Loucy (cell line): ENCODE measurements around the gene PKD1L1.

Source experiments
- H2AFZ ChIP-seq: fragments of 200-600 bp; sonication (generic); 2 replicates; pipeline ENCODE4 v1.6.0; 2016; ENCODE audit warnings: antibody characterized with exemption, mild to moderate bottlenecking, low read length, moderate library complexity
- H3F3A ChIP-seq: fragments of 200-600 bp; 2 replicates; pipeline ENCODE4 v1.6.0; 2016; ENCODE audit warnings: antibody characterized with exemption, low read depth, mild to moderate bottlenecking
- H3K27me3 ChIP-seq: fragments of 200-600 bp; sonication (generic); 2 replicates; pipeline ENCODE4 v1.6.1; 2014; ENCODE audit warnings: low read length, mild to moderate bottlenecking; ENCODE audit not compliant: insufficient read depth, poor library complexity, severe bottlenecking
- H3K36me3 ChIP-seq: fragments of 200-600 bp; sonication (generic); 2 replicates; pipeline ENCODE4 v1.6.1; 2016; ENCODE audit warnings: low read length; ENCODE audit not compliant: insufficient read depth
- H3K4me1 ChIP-seq: fragments of 200-600 bp; sonication (generic); 2 replicates; pipeline ENCODE4 v1.5.1; 2014; ENCODE audit warnings: low read length, mild to moderate bottlenecking; ENCODE audit not compliant: insufficient read depth, poor library complexity, severe bottlenecking
- H3K4me2 ChIP-seq: fragments of 200-600 bp; sonication (generic); 2 replicates; pipeline ENCODE4 v1.6.0; 2014; ENCODE audit warnings: antibody characterized with exemption, low read length, low read depth, mild to moderate bottlenecking; ENCODE audit not compliant: poor library complexity, severe bottlenecking
- H3K4me3 ChIP-seq: fragments of 200-600 bp; sonication (generic); 2 replicates; pipeline ENCODE4 v1.5.1; 2014; ENCODE audit warnings: low read length, mild to moderate bottlenecking, mixed read lengths; ENCODE audit not compliant: poor library complexity, severe bottlenecking
- H3K79me2 ChIP-seq: fragments of 200-600 bp; sonication (generic); 2 replicates; pipeline ENCODE4 v1.6.1; 2014; ENCODE audit warnings: low read length; ENCODE audit not compliant: insufficient read depth
- H3K9ac ChIP-seq: fragments of 200-600 bp; sonication (generic); 2 replicates; pipeline ENCODE4 v1.6.0; 2014; ENCODE audit warnings: mild to moderate bottlenecking, low read depth, low read length, moderate library complexity; ENCODE audit not compliant: poor library complexity, severe bottlenecking
- H3K9me2 ChIP-seq: fragments of 200-600 bp; sonication (generic); replicated peaks from 2 replicates; pipeline ENCODE4 v1.6.1; 2016; ENCODE audit warnings: low read depth, low read length, mixed read lengths
- H3K9me3 ChIP-seq: fragments of 200-600 bp; sonication (generic); 2 replicates; pipeline ENCODE4 v1.6.1; 2014; ENCODE audit warnings: mild to moderate bottlenecking, antibody characterized with exemption, low read length, low read depth; ENCODE audit not compliant: insufficient read depth
- H4K20me1 ChIP-seq: fragments of 200-600 bp; sonication (generic); 2 replicates; pipeline ENCODE4 v1.6.0; 2014; ENCODE audit warnings: antibody characterized with exemption, low read length, mild to moderate bottlenecking; ENCODE audit not compliant: insufficient read depth, poor library complexity, severe bottlenecking
- CTCF ChIP-seq: fragments of 200-600 bp; sonication (generic); conservative IDR thresholded peaks from 2 replicates; pipeline ENCODE4 v1.5.1; 2014; ENCODE audit warnings: mild to moderate bottlenecking, antibody characterized with exemption, low read length
- EZH2phosphoT487 ChIP-seq: fragments of 200-600 bp; IDR thresholded peaks from 2 replicates; pipeline ENCODE4 v1.6.1; 2018; ENCODE audit warnings: antibody characterized with exemption, mild to moderate bottlenecking, moderate library complexity, borderline replicate concordance

Gene PKD1L1

DNA sequence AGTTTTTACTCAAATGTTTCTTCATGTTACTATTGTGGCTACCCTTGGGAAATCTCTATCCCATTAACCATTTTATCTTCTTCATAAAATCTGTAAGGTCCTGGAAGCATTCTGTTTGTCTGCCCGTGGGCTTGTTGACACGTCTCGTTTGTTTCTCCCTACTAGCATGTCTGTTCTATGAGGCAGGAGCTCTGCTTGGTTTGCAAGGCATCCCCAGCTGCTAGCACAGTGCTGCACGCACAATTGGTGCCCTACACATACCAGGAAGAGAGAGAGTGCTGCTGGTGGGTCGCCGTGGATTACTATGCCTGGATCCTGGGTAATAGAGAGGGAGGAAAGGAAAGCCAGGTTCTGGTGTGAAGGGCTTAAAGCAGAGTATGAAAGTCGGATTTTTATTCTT, 200.2 kb downstream of the PKD1L1 start:
- H3K79me2 ChIP-seq, result no peaks in the 10 kb centered on the region
- H3K9ac ChIP-seq, result no peak overlapping the region
- no peaks in the 10 kb centered on the region for H3K4me1 ChIP-seq
- no peak overlapping the region for H3K4me3 ChIP-seq
- H3K27me3 ChIP-seq, result no peaks in the 10 kb centered on the region
- no peaks in the 10 kb centered on the region for H4K20me1 ChIP-seq
- H2AFZ ChIP-seq, result no peak overlapping the region
- H3K9me3 ChIP-seq, result 0 out of 2 replicates have a peak, but pooled peaks cover 2% of the 10 kb centered on the region
- H3F3A ChIP-seq, result no peaks in the 10 kb centered on the region
- no peak overlapping the region for H3K4me2 ChIP-seq
- no peaks in the 10 kb centered on the region for H3K36me3 ChIP-seq
- TF ChIP-seq CTCF (no peak), EZH2phosphoT487 (no peak)
- no peaks in the 10 kb centered on the region for H3K9me2 ChIP-seq

GRCh38 chr7:47747160-47747559, 201.1 kb downstream of the PKD1L1 start:
- Histone ChIP-seq H4K20me1 (no peaks in the 10 kb centered on the region), H3K4me1 (no peaks in the 10 kb centered on the region), H3F3A (no peaks in the 10 kb centered on the region), H3K9ac (no peak overlapping the region), H3K27me3 (no peaks in the 10 kb centered on the region), H3K9me3 (0 out of 2 replicates have a peak, but pooled peaks cover 2% of the 10 kb centered on the region), H3K4me3 (no peak overlapping the region), H2AFZ (no peak overlapping the region), H3K4me2 (no peak overlapping the region), H3K9me2 (no peaks in the 10 kb centered on the region), H3K79me2 (no peaks in the 10 kb centered on the region), H3K36me3 (no peaks in the 10 kb centered on the region)
- TF ChIP-seq EZH2phosphoT487 (no peak), CTCF (no peak)

DNA sequence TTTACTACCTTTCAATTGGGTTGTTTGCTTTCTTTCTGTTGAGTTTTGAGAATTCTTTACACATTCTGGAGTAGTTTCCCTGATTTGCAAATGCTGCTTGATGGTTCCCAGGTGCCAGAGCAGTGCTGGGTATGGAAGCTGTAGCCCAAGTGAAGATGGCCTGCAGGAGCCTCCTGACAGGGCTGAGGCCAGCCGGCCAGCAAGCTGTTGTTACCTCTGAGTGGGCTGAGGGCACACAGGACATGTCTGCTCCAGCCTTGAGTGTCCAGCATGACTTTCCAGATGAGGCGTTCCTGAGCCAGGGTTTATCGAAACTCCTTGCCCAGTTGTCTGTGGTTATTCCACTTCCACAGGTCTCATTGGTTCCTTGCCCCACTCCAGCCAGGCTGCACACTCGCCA, 201.8 kb downstream of the PKD1L1 start:
- H3K4me3 ChIP-seq, result no peak overlapping the region
- H3K27me3 ChIP-seq, result no peaks in the 10 kb centered on the region
- H3K4me2 ChIP-seq, result no peak overlapping the region
- H2AFZ ChIP-seq, result no peak overlapping the region
- H3K79me2 ChIP-seq, result no peaks in the 10 kb centered on the region
- H3K9me2 ChIP-seq, result no peaks in the 10 kb centered on the region
- H3K9ac ChIP-seq, result no peak overlapping the region
- no peaks in the 10 kb centered on the region for H3K4me1 ChIP-seq
- no peak for TF ChIP-seq EZH2phosphoT487
- no peak for TF ChIP-seq CTCF
- no peaks in the 10 kb centered on the region for H3K36me3 ChIP-seq
- H3F3A ChIP-seq, result no peaks in the 10 kb centered on the region
- H3K9me3 ChIP-seq, result 0 out of 2 replicates have a peak, but pooled peaks cover 2% of the 10 kb centered on the region
- no peaks in the 10 kb centered on the region for H4K20me1 ChIP-seq
